OCI-LY7 (cell line): ENCODE measurements around the gene LDLRAD4. TPM values are rescaled to one million over a fixed set of nuclear protein-coding genes. Genes with fewer than 3 reads are reported as not detected.

Source experiments
- BruUV-seq: library from RNA; stranded (reverse); fragments of 400-500 nt; replicated peaks from 2 replicates; lab custom pipeline; 2021; lab: Mats Ljungman, UMichigan
- CTCF ChIA-PET: fragments of 300-600 bp; sonication (Branson Sonifier 250); formaldehyde crosslinking; loops from one replicate; lab custom pipeline; 2022; ENCODE audit warnings: antibody characterized with exemption; ENCODE audit not compliant: unreplicated experiment; lab: Charles Lee
- POLR2A ChIA-PET: fragments of 300-600 bp; sonication (Branson Sonifier 250); formaldehyde crosslinking; loops from one replicate; lab custom pipeline; 2022; ENCODE audit warnings: antibody characterized with exemption; lab: Charles Lee
- DNase-seq: peaks from one replicate; pipeline ENCODE4 v3.0.0-alpha.2; 2015; ENCODE audit warnings: low spot score
- H2AFZ ChIP-seq: fragments of 200-600 bp; sonication (generic), shearing (Covaris generic); 2 replicates; pipeline ENCODE4 v1.6.1; 2014; ENCODE audit warnings: mild to moderate bottlenecking, antibody characterized with exemption, low read length, moderate library complexity
- H3K27ac ChIP-seq: fragments of 200-600 bp; sonication (generic); 2 replicates; pipeline ENCODE4 v1.5.1; 2014; ENCODE audit warnings: mixed run types, low read depth, mild to moderate bottlenecking, moderate library complexity, low read length, inconsistent platforms; ENCODE audit not compliant: poor library complexity, severe bottlenecking
- H3K36me3 ChIP-seq: fragments of 200-600 bp; sonication (generic); 2 replicates; pipeline ENCODE4 v1.6.1; 2014; ENCODE audit warnings: mild to moderate bottlenecking, antibody characterized with exemption, low read length, moderate library complexity, mixed read lengths; ENCODE audit not compliant: insufficient read depth
- H3K4me1 ChIP-seq: fragments of 200-600 bp; sonication (generic); 2 replicates; pipeline ENCODE4 v1.5.1; 2014; ENCODE audit warnings: mild to moderate bottlenecking, low read length; ENCODE audit not compliant: insufficient read depth, poor library complexity, severe bottlenecking
- H3K4me2 ChIP-seq: fragments of 200-600 bp; sonication (generic); 2 replicates; pipeline ENCODE4 v1.6.1; 2014; ENCODE audit warnings: mild to moderate bottlenecking, low read length
- H3K4me3 ChIP-seq: fragments of 200-600 bp; sonication (generic); 2 replicates; pipeline ENCODE4 v1.5.1; 2014; ENCODE audit warnings: mild to moderate bottlenecking, low read depth, low read length; ENCODE audit not compliant: poor library complexity, severe bottlenecking
- H3K79me2 ChIP-seq: fragments of 200-600 bp; sonication (generic); 2 replicates; pipeline ENCODE4 v1.6.1; 2016; ENCODE audit warnings: low read depth, mild to moderate bottlenecking, low read length, moderate library complexity, mixed read lengths; ENCODE audit not compliant: insufficient read depth
- H3K9me2 ChIP-seq: fragments of 200-600 bp; sonication (generic); 2 replicates; pipeline ENCODE4 v1.6.1; 2016; ENCODE audit warnings: mild to moderate bottlenecking, low read length, mixed read lengths; ENCODE audit not compliant: insufficient read depth
- H3K9me3 ChIP-seq: fragments of 200-600 bp; sonication (generic); 2 replicates; pipeline ENCODE4 v1.6.1; 2014; ENCODE audit warnings: mild to moderate bottlenecking, mixed run types, low read length, mixed read lengths
- H4K20me1 ChIP-seq: fragments of 200-600 bp; sonication (generic); 2 replicates; pipeline ENCODE4 v1.6.1; 2014; ENCODE audit warnings: mild to moderate bottlenecking, antibody characterized with exemption, low read length, moderate library complexity, mixed read lengths; ENCODE audit not compliant: insufficient read depth
- CTCF ChIP-seq: fragments of 200-600 bp; sonication (generic); conservative IDR thresholded peaks from 2 replicates; pipeline ENCODE4 v1.5.1; 2014; ENCODE audit warnings: mild to moderate bottlenecking, antibody characterized with exemption, low read length, moderate library complexity, mixed read lengths
- EZH2phosphoT487 ChIP-seq: fragments of 200-600 bp; sonication (generic); IDR thresholded peaks from 2 replicates; pipeline ENCODE4 v1.6.1; 2018; ENCODE audit warnings: low read depth, borderline replicate concordance, mild to moderate bottlenecking, mixed run types, antibody characterized with exemption, low read length, moderate library complexity, mixed read lengths
- intact Hi-C: fragments of 100-400 bp; cut with micrococcal nuclease; formaldehyde crosslinking; loops from one replicate; pipeline ENCODE4 v1.10.0; 2022; ENCODE audit not compliant: unreplicated experiment
- total RNA-seq, 2 experiments: library from RNA; depleted of rRNA in 1 of 2; stranded (reverse); fragments of >200 nt in 1 of 2; shearing (Covaris generic) in 1 of 2; gene quantifications; 2 replicates each; pipeline ENCODE4 v1.2.3, GENCODE V29; 2014 to 2022

Gene LDLRAD4
- total RNA-seq, 2 experiments from 2014 or later = 26.2 to 43.8 TPM

- TF ChIP-seq CTCF (no peak), EZH2phosphoT487 (no peak)
- no peak overlapping the region for H3K4me2 ChIP-seq
- no peak for DNase-seq
- no peaks in the 10 kb centered on the region for H3K9me3 ChIP-seq
- intact Hi-C loops = no loop called here
- BruUV-seq = no TSS peak
- ChIA-PET POLR2A (no interaction called here), CTCF (no interaction called here)
- H3K36me3 ChIP-seq = no peaks in the 10 kb centered on the region
- H3K4me1 ChIP-seq = no peaks in the 10 kb centered on the region
- no peaks in the 10 kb centered on the region for H3K79me2 ChIP-seq
- H3K4me3 ChIP-seq = no peak overlapping the region
- no peak overlapping the region for H2AFZ ChIP-seq
- no peaks in the 10 kb centered on the region for H4K20me1 ChIP-seq
- H3K27ac ChIP-seq = no peak overlapping the region
- no peaks in the 10 kb centered on the region for H3K9me2 ChIP-seq
Observed at GRCh38 chr18:13227910-13228309, 9.3 kb downstream of the LDLRAD4 start.

GRCh38 chr18:13229001-13229671, 10.6 kb downstream of the LDLRAD4 start:
- POLR2A ChIA-PET = interaction anchor here (0.9 kb wide), 1 partner anchor 27 kb away, joined by 3 read pairs; no protein-coding TSS in a partner anchor
- Histone ChIP-seq H3K4me3 (no peak overlapping the region), H3K9me2 (no peaks in the 10 kb centered on the region), H3K4me2 (no peak overlapping the region), H3K9me3 (no peaks in the 10 kb centered on the region), H2AFZ (no peak overlapping the region), H3K27ac (no peak overlapping the region), H3K36me3 (no peaks in the 10 kb centered on the region), H4K20me1 (no peaks in the 10 kb centered on the region), H3K79me2 (no peaks in the 10 kb centered on the region), H3K4me1 (no peaks in the 10 kb centered on the region)
- TF ChIP-seq EZH2phosphoT487 = no peak
- TF ChIP-seq CTCF = no peak
- CTCF ChIA-PET = no interaction called here
- BruUV-seq = no TSS peak
- intact Hi-C loops = no loop called here
- no peak for DNase-seq

GRCh38 chr18:13231151-13231550, 12.6 kb downstream of the LDLRAD4 start:
- Histone ChIP-seq H3K36me3 (no peaks in the 10 kb centered on the region), H4K20me1 (no peaks in the 10 kb centered on the region), H3K79me2 (no peaks in the 10 kb centered on the region), H3K4me1 (no peaks in the 10 kb centered on the region), H3K27ac (no peak overlapping the region), H3K9me3 (no peaks in the 10 kb centered on the region), H2AFZ (no peak overlapping the region), H3K4me3 (no peak overlapping the region), H3K9me2 (no peaks in the 10 kb centered on the region), H3K4me2 (no peak overlapping the region)
- intact Hi-C loops = no loop called here
- ChIA-PET CTCF (no interaction called here), POLR2A (no interaction called here)
- no peak for DNase-seq
- BruUV-seq = no TSS peak
- no peak for TF ChIP-seq EZH2phosphoT487
- no peak for TF ChIP-seq CTCF
